Measurements from ENCODE around the gene TAF1D.
"Not testable (repeated sequence)": the region's sequence is repeated elsewhere in the genome, so short reads cannot be mapped to it uniquely, and the experiment has no call there.

Gene TAF1D, protein sequence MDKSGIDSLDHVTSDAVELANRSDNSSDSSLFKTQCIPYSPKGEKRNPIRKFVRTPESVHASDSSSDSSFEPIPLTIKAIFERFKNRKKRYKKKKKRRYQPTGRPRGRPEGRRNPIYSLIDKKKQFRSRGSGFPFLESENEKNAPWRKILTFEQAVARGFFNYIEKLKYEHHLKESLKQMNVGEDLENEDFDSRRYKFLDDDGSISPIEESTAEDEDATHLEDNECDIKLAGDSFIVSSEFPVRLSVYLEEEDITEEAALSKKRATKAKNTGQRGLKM

DNA sequence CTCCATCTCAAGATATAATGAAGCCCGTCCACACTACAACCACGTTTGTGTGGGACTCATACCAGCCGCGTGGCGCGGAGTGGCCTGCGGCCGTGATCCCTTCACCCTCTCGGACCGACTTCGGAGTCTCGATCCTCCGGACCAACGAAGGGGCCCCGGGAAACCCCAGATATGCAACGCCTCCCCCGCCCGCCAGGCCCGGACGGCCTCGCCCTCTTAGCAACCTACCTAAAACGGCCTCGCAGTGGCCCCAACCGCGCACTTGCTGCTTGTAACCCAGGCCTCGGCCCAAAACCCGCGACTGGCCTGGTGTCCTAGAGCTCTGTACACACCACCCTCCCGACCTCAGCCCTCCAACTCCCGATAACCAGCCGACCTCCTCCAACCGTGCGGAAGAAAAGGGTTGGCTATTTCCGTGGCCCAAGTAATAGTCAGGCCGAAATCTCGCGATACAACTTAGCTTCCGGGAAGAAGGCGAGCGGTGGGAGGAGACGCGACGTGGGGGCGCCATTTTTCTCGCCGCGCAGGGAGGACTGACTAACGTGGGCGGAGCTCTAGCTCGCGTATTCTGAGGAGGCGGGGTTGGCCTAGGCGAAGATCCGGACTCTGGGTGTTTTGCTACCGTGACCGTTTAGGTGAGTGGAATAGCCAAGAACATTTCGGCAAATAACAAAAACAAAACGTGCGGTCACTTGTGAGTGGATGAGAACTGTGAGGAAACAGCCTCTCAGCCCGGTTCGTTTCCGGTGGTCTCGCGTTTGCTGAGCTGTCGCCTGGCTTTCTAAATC, at the start of gene TAF1D, which contains the start of gene C11orf54:
Gene TAF1D, minus strand, starts transcription at position 402 of the 788 bp plus-strand sequence. CDS start 2,191 bp downstream, outside the sequence.
Gene C11orf54, plus strand, starts transcription at position 579 of the 788 bp plus-strand sequence. CDS start 5,722 bp downstream, outside the sequence.
- peak; percentile 98 for DNase-seq (ENCODE audit: low read depth)

DNA sequence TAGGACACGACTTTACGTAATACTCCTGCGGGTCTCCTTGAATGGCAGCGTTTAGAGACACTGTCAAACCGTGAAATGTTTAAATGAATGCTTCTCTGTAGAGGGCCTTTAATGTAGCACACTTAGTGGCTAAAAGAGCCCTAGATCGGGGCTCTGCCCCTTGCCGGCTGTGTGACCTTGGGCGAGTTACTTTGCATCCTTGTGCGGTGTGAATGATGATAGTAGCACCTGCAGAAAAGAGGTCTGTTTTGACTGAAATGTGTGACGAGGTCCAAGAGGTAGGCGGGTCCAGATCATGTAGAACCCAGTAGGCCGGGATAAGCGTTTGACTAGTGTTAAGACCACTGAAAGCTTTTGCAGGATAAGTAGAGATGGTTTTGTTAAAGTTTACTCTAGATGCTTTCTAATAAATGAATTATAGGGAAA, 43.7 kb upstream of the TAF1D start:
- DNase-seq (ENCODE audit: low read depth): no peak

DNA sequence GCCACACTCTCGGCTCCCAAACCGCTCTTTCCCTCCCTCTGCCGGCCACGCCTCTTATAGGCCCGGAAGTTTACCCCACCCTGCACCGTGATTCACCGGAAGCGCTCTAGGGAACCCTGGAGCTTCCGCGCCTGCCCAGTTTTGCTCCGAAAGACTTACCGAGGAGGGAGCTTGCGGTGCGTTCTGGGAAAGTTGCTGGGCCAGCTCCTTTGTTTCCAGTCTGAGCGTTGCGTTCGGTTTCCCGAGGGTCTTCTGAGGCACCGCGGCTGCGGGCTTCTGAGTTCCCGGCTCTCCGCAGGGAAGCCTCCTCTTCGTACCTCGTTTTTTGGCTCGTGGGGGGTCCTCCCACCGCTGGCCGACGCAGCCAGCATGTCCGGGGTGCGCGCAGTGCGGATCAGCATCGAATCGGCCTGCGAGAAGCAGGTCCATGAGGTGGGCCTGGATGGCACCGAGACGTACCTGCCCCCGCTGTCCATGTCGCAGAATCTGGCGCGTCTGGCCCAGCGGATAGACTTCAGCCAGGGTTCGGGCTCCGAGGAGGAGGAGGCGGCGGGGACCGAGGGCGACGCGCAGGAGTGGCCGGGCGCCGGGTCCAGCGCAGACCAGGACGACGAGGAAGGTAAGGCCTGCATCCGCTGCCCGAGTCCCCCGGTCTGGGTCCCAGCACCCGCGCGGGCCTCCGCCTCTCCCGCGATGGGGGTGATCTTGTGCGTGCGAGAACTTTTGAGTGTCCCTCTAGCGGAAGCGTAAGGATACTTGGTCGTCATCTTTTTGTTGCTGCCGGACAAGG, 43.0 kb upstream of the TAF1D start, which contains the start of gene MED17:
Gene MED17, plus strand, starts transcription at position 138 of the 790 bp plus-strand sequence. Its CDS starts 232 bp downstream, at position 370.
- peak; percentile 85 for DNase-seq (ENCODE audit: low read depth)

DNA sequence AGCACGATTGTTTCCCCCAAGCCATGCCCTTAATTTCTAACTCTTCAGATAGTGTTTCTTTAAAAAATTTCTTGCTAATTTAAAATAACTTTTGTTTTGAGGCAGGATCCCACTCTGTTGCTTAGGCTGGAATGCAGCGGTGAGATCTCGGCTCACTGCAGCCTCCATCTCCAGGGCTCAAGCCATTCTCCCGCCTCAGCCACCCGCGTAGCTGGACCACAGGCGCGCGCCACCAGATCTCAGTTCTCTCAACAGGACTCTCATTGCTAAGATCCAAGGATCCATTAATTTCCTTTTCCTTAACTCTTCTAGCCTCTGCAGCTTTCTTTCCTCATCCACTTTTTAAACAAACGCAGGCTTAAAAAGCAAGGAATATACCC, 42.5 kb upstream of the TAF1D start:
- no peak for DNase-seq (ENCODE audit: low read depth)

DNA sequence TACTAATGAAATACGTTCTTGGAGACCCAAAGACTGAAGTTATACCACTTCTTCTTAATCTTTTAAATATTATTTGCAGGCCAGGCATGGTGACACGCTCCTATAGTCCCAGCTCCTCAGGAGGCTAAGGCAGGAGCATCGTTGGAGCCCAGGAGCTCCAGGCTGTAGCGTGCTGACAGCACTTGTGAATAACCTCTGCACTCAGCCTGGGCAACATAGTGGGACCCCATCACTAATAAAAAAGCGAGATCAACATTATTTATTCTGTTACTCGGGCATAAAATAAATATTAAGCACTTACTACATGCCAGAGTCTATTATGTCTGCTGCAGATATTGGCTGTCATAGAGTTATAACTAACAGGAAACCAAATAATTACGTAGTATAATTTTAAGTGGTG, 42.1 kb upstream of the TAF1D start:
- no peak for DNase-seq (ENCODE audit: low read depth)

DNA sequence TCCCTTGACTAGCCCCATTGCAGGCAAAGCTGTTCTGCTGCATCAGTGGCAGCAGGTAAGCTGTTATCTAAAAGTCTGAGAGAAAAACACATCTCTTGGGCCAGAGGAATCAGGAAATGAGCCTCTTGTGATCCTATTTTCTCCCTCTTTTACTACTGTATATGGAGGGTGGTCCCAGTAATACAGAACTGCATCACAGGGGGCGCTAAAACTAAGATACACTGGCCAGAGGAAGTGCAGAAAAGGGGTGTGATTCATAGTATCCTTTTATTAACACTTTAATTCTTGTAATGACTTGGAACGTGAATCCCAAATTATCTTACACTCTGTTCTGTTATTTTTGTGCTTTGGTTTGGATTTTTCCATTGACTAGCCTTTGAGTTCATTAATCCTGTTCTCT, 34.0 kb upstream of the TAF1D start:
- no peak for DNase-seq (ENCODE audit: low read depth)

DNA sequence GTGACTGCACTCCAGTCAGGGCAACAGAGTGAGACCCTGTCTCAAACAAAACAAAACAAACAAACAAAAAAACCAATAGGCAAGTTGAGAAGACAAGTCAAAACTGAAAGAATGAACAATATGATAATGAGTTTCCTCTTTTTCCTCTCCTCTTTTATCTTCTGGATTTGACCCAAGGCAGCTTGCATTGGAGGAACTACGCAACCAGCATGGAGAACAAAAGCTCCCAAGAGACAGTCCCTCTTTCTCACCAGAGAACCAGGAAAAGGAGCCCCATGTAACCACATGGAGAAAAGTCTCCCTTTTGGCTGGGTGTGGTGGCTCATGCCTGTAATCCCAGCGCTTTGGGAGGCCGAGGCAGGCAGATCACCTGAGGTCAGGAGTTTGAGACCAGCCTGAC, 33.3 kb upstream of the TAF1D start:
- not testable (repeated sequence) for DNase-seq (ENCODE audit: low read depth)

DNA sequence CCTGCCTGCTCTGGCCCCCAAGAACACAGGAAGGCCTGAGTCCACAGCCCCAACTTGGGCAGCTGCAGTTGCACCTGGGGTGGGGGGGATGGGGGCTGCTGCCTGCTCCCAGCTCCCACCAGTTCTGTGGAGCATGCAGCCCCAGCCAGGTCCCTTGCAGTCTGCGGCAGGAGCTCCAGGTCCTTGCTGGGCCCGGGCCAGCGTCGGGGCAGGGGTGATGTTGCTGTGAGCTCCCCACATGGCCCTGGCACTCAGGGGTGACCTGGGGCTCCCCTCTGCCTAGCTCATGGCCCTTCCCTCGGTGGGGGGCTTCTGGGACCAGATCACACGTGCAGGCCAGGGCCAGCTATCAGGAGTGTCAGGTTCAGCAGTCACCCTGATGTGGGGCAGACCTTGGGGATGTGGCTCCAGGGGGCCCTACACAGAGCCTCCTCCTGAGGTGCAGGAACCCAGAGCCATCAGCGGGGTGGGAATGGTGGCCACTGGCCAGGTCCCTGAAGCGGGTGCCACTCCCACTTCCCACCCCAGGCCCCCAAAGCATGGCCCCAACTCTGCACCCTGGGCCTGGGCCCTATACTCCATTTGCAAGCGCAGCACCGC, 32.4 kb upstream of the TAF1D start:
- no peak for DNase-seq (ENCODE audit: low read depth)

DNA sequence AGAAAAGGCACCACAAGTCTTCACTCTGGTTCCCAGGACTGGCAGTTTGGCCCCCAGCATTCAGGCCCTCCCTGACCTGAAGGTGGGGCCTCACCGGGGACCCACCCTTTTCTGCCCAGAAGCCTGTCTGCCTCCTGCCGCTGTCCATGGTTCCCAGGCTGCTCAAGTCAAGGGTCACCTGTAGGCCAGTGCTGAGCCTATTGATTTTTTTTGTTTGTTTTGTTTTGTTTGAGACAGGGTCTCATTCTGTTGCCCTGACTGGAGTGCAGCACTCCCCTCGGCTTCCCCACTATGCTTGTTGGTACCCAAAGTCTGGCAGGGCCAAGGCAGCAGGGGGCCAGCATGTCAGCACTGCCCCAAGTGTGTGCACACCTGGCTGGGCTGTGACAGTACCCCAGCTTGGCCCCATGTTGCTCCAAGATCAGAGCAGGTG, 31.8 kb upstream of the TAF1D start:
- no peak for DNase-seq (ENCODE audit: low read depth)

DNA sequence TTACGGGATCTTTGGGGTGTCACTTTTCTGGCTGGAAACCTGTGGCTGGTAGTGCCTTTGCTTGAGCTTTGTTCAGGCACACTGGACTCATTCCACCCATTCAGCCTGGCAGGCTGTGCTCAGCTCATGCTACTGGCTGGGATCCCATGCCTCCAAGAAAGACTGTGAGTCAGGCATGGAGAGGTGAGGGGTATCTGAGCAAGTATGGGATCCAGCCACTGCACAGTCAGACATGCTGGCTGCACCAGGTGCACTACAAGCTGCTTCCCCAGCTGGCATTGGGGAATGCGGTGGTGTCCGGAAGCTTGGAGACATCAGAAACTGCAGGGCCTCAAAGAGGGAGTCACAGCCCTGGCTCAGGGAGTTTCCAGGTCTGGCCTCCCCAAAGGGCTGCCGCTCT, 30.8 kb upstream of the TAF1D start:
- no peak for DNase-seq (ENCODE audit: low read depth)

DNA sequence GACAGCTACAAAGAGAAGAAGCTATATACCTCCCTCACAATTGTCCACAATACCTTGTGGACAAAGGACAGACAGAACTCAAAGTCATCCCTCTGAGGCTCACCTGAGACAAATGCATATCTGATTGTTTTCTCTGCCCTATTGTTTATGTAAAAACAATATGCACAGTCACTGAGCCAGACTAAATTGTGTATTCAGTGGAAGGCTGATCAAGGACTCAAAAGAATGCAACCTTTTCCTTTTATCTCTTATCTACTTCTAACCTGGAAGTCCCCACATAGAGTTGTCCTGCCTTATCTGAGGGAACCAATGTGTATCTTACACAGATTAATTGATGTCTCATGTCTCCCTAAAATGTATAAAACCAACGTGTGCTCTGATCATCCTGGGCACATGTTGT, 28.9 kb upstream of the TAF1D start:
- DNase-seq (ENCODE audit: low read depth): no peak

DNA sequence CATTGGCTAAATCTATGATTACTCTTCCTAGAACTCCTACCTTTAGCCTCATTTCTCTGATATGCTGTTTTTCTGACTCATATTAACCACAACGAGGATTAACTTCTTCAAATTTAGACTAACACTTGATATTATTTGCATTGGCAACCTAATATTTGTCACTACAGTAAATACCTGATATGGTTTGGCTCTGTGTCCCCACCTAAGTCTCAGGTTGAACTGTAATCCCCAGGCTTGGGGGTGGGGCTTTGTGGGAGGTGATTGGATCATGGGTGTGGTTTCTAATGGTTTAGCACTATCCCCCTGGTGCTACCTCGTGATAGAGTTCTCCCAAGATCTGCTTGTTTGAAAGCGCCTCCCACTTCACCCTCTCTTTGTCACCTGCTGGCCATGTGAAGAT, 25.7 kb upstream of the TAF1D start:
- no peak for DNase-seq (ENCODE audit: low read depth)

DNA sequence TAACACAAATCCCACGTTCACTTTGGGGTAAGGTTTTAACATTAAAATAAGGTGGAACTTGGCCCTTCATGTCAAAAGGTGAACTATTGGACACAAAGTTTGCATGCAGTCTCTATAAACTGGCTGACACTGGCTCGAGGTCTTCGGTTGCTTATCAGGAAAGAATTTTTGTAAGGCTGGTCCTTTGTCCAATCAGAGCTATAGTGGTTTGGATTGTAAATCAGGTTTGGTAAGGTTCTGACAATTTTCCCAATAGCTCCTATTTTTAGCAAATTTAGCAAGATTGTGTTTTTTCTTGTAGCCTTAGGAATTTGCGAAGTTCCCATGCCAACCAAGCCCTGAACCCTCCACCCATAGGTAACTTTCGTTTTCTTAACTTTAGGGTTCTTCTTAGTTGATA, 25.2 kb upstream of the TAF1D start:
- no peak for DNase-seq (ENCODE audit: low read depth)

DNA sequence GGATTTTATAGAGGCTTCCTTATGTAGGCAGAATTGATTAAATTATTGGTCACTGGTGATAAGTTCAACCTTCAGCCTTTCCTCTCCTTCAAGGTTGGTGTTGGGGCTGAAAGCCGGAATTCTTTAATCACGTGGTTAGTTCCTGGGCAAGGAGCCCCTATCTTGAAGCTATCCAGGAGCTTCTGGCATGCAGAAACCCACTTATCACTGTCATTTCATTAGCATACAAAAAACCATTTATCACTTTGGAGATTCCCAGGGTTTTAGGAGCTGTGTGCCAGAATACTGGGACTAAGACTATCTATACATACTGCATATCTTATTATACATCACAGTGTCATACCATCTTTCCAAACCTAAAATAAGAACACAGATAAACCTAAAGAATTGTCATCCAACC, 24.3 kb upstream of the TAF1D start:
- no peak for DNase-seq (ENCODE audit: low read depth)

DNA sequence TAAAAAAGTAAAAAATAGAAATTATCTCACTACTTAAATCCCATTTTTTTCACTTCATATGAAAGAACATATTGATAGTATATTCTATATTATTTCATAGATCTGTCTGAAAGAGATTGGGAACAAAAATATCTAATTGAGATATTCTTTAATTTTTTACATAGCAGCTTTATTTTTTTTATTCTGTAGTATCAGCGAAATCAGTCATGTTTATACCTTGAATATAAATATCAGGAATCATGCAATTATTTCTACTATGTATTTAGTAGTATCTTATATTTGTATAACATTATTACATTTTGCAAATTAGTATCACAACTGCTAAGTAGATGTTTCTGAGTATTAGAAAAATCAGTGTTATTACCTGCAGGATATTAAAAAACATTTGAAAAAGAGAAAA, 20.6 kb upstream of the TAF1D start:
- no peak for DNase-seq (ENCODE audit: low read depth)

DNA sequence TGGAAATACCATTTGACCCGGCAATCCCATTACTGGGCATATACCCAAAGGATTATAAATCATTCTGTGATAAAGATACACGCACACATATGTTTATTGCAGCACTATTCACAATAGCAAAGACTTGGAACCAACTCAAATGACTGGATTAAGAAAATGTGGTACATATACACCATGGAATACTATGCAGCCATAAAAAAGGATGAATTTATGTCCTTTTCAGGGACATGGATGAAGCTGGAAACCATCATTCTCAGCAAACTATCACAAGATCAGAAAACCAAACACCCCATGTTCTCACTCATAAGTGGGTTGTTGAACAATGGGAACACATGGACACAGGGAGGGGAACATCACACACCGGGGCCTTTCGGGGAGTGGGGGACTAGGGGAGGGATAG, 17.8 kb upstream of the TAF1D start:
- DNase-seq (ENCODE audit: low read depth): not testable (repeated sequence)

DNA sequence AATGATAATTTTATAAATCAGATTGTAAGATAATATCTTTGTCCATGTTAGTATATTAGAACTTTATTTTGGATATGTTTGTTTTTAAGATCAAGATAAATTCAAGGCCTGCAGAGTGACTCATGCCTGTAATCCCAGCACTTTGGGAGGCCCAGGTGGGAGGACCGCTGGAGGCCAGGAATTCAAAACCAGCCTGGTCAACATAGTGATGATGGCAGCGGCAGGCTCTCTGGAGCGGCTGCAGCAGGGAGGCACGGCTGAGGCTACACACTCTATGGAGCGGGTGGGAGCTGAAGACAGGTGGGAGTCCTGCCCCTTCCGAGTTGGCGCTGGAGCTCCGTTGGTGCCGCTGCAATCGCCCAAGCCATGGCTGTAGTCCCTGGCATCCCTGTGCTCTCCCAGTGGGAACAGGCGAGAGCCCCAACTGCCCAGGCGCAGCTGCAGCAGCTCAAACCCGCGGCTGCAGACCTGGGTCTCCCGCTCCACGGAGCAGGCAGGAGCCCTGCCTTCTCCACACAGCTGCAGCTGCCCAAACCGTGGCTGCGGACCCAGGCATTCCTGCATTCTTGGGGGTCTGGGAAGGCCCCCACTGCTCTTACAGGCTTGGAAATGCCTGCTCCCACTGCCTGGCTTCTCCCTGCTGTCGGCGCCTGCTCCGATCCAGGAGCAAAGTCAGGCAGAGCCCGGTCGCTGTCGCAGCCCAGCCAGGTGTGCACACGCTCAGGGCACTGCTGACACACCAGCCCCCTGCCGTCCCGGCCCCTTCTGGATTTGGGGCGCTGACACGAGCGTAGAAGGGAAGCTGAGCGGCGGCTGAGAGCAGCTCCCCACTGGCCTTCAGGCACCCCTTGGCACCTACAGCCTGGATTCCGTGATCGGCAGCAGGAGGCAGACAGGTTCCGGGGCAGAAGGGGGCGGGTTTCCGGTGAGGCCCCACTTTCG, 16.9 kb upstream of the TAF1D start:
- no peak for DNase-seq (ENCODE audit: low read depth)

DNA sequence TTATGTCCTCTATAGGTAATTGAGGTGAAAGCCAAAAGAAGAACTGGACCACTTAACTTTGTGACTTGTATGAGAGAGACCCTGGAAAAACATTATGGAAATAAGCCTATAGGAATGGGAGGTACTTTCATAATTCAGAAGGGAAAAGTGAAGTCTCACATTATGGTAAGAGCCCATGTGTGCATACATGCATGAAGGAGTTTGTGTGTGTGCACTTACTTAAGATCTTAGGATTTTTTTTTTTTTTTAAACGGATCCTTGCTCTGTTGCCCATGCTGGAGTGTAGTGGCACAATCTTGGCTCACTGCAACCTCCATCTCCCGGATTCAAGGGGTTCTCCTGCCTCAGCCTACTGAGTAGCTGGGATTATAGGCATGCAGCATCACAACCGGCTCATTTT, 16.0 kb upstream of the TAF1D start:
- DNase-seq (ENCODE audit: low read depth): no peak

DNA sequence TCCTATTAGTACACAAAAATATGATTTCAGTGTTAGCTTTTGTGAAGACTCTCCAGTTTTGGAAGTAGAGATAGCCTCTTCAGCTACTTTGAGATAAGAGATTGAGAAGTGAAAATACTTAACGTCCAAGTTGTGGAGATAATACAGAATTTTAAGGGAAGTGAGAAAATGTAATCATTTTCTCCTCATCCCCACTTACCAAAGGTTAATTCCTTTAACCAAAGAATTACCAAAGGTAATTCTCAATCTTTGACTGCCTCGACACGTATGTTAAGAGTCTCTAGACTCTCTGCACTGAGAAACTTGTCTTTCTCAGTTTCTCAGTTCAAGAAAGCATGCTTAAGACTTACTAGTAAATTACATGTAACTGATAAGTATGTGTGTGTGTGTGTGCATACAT, 15.5 kb upstream of the TAF1D start:
- DNase-seq (ENCODE audit: low read depth): no peak

DNA sequence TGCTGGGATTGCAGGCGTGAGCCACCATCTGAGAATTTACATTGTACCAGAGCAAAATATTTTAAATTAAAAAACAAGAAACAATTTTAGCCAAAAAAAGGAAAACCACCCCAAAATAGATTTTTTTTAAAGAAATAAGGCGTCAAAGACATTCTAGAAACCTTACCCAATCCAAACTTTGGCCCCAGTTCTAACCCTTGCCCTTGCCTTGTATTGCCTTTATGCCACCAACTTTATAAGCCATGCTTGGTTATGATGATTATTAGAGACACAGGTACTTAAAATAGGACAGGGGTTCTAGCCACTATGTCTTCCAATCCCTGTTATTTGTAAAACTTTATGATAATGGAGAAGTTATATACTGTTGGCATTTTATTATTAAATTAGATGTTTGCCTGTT, 11.9 kb upstream of the TAF1D start:
- no peak for DNase-seq (ENCODE audit: low read depth)

DNA sequence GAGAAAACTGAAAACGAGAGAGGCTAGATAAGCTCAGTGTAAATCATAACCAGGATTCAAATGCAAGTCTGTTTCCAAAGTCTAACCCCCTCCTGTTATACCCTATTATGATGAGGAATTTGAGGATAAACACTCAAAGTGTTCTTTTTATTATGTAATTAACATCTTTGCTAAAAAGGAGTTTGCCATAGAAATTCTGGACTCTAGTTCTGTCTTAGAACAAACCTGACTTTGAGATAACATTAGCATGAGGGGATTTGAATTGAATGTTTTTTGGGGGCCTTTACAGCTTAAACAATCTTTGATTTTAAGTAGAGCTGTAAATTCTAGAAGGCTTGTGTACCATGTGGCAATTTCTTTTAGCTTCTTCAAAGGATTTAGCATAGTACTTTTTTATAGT, 9.7 kb upstream of the TAF1D start:
- no peak for DNase-seq (ENCODE audit: low read depth)

Measured in HS-27A (cell line).